HG03439 (cell line): ENCODE measurements around the gene ZBTB7C.

Source experiments
- ATAC-seq: cut with Tn5 transposase; IDR thresholded peaks from one replicate; pipeline ENCODE4 v1.9.1; 2021; ENCODE audit warnings: mild to moderate bottlenecking, moderate library complexity; ENCODE audit not compliant: unreplicated experiment

The ZBTB7C gene

GRCh38 chr18:48048251-48048650, 360.9 kb downstream of the ZBTB7C start:
- ATAC-seq, result no peak

GRCh38 chr18:48046843-48047242, 362.3 kb downstream of the ZBTB7C start:
- no peak for ATAC-seq

- no peak for ATAC-seq
These were observed 363.4 kb downstream of the ZBTB7C start for GRCh38 chr18:48045744-48046143.

GRCh38 chr18:48044944-48045343, 364.2 kb downstream of the ZBTB7C start:
- no peak for ATAC-seq

- no peak for ATAC-seq
These were observed 366.0 kb downstream of the ZBTB7C start for GRCh38 chr18:48043166-48043565.

- ATAC-seq, result no peak
These were observed 366.8 kb downstream of the ZBTB7C start for GRCh38 chr18:48042431-48042830.

GRCh38 chr18:48040457-48041110, 368.6 kb downstream of the ZBTB7C start:
- no peak for ATAC-seq

- no peak for ATAC-seq
These were observed 369.4 kb downstream of the ZBTB7C start for GRCh38 chr18:48039769-48040215.

- ATAC-seq, result no peak
These were observed 370.5 kb downstream of the ZBTB7C start for GRCh38 chr18:48038636-48039035.

GRCh38 chr18:48037481-48038271, 371.5 kb downstream of the ZBTB7C start:
- no peak for ATAC-seq

GRCh38 chr18:48036641-48037421, 372.4 kb downstream of the ZBTB7C start:
- no peak for ATAC-seq

- no peak for ATAC-seq
These were observed 373.0 kb downstream of the ZBTB7C start for GRCh38 chr18:48036226-48036625.

GRCh38 chr18:48035556-48035860, 373.7 kb downstream of the ZBTB7C start:
- no peak for ATAC-seq

- ATAC-seq, result no peak
These were observed 374.3 kb downstream of the ZBTB7C start for GRCh38 chr18:48034651-48035555.

- ATAC-seq, result no peak
These were observed 375.2 kb downstream of the ZBTB7C start for GRCh38 chr18:48033790-48034650.

GRCh38 chr18:48032876-48033789, 376.1 kb downstream of the ZBTB7C start:
- no peak for ATAC-seq

- ATAC-seq, result no peak
These were observed 377.5 kb downstream of the ZBTB7C start for GRCh38 chr18:48031641-48032040.

- ATAC-seq, result no peak
These were observed 378.3 kb downstream of the ZBTB7C start for GRCh38 chr18:48030616-48031480.
